Measurements from ENCODE around the gene MUS81. TPM values are rescaled to one million over a fixed set of nuclear protein-coding genes. Genes with fewer than 3 reads are reported as not detected.
"Not testable (repeated sequence)": the region's sequence is repeated elsewhere in the genome, so short reads cannot be mapped to it uniquely, and the experiment has no call there.

MUS81 gene
- total RNA-seq, 1 donor from 2014 or later = 58.4 TPM

DNA sequence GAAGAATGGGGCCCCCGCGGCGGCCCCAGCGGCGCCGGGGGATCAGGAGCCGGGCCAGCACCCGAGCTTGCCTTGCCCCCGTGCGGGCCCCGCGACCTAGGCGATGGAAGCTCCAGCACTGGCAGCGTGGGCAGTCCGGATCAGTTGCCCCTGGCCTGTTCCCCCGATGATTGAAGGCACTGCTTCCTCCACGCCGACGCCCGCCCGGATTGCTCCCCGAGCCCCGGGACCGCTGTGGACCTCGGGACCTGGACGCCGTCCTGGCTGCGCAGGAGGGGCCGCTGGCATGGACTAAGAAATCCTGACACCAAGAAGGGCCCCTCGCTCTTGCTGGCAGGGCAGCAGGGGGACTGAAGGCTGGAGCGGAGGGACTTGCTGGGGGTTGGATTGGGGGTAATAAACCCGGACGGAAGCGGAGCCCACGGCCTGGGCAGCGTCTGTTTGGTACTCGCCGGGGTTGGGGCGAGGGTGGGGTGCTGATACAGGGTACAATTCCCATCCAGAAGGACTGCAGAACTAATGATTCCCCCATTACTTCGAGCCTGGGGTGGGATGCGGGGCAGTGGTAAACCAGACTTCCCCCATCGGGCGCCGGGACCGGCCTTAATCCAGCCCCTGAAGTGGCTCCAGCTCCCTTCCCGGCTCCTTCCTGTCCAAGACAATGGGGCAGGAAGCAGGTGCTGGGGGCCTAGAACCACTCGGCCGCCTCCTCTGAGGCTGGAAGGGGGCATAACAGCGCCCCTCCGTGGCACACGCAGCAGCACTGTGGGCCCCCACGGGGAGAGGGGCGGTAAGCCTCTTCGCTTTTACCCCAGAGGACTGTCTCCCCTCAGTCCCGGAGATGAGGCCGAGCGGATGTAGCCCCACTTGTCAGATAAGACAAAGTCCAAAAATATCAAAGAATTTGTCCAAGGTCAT lies 31.2 kb downstream of the MUS81 start:
- TF ChIP-seq CTCF (IDR thresholded peaks at IDR 0.05; ENCODE audit: insufficient read depth, low read length, severe bottlenecking) = peak; percentile 24
- no peak for DNase-seq (ENCODE audit: low read depth)
- peak overlapping the region; percentile 53 for H3K4me3 ChIP-seq (ENCODE audit: low read depth, low read length)
- peaks cover 14% of the 10 kb centered on the region for H3K36me3 ChIP-seq (ENCODE audit: control insufficient read depth, insufficient read depth, low read length)
- no peak for FAIRE-seq
- H3K27me3 ChIP-seq (ENCODE audit: control insufficient read depth, insufficient read depth, low read length) = no peaks in the 10 kb centered on the region

GRCh38 chr11:65892137-65892540 lies 31.9 kb downstream of the MUS81 start:
- FAIRE-seq; H3K27me3 ChIP-seq (ENCODE audit: control insufficient read depth, insufficient read depth, low read length); DNase-seq (ENCODE audit: low read depth): not testable (repeated sequence)
- peaks cover 17% of the 10 kb centered on the region for H3K36me3 ChIP-seq (ENCODE audit: control insufficient read depth, insufficient read depth, low read length)
- peak overlapping the region; percentile 53 for H3K4me3 ChIP-seq (ENCODE audit: low read depth, low read length)

DNA sequence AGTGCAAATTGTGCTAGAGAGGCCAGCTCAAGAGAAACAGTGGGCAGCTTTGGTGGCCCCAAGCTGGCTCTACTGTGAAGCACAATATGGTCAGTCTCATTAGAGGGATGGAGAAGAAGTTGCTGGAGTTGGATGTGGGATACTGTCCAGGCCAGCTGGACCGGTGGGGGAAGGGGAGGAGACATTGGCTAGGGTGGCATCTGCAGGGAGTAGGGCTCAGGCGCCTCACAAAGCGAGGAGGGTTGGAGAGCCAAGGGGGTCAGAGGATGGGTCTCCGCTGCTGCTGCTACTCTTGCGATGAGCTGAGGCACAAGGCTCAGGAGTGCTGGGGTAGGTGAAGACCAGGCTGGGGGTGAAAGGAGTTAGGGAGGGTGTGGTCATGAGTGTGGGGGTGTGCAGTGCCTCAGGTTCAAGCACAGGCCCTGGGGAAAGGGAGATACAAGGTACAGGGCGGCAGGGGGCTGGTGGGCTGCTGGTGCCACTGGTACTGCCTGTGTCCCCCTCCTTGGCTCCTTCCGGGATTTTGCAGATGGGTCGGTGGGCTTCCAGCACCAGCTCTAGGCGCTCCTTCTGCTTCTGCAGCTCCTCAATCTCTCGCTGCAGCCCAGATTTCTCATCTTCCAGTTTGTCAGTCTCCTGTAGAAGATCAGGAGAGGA lies 32.6 kb downstream of the MUS81 start:
- DNase-seq (ENCODE audit: low read depth) (no peak), FAIRE-seq (no peak)
- no peaks in the 10 kb centered on the region for H3K27me3 ChIP-seq (ENCODE audit: control insufficient read depth, insufficient read depth, low read length)
- H3K36me3 ChIP-seq (ENCODE audit: control insufficient read depth, insufficient read depth, low read length) = peaks cover 15% of the 10 kb centered on the region
- no peak overlapping the region for H3K4me3 ChIP-seq (ENCODE audit: low read depth, low read length)
- no peak for TF ChIP-seq CTCF (IDR thresholded peaks at IDR 0.05; ENCODE audit: insufficient read depth, low read length, severe bottlenecking)

- TF ChIP-seq CTCF (IDR thresholded peaks at IDR 0.05; ENCODE audit: insufficient read depth, low read length, severe bottlenecking) = no peak
- FAIRE-seq (no peak), DNase-seq (ENCODE audit: low read depth) (no peak)
- no peaks in the 10 kb centered on the region for H3K27me3 ChIP-seq (ENCODE audit: control insufficient read depth, insufficient read depth, low read length)
- no peak overlapping the region for H3K4me3 ChIP-seq (ENCODE audit: low read depth, low read length)
- H3K36me3 ChIP-seq (ENCODE audit: control insufficient read depth, insufficient read depth, low read length) = peaks cover 15% of the 10 kb centered on the region
Measured at GRCh38 chr11:65894034-65894591, 33.9 kb downstream of the MUS81 start.

GRCh38 chr11:65895482-65895981 lies 35.3 kb downstream of the MUS81 start:
- no peaks in the 10 kb centered on the region for H3K27me3 ChIP-seq (ENCODE audit: control insufficient read depth, insufficient read depth, low read length)
- FAIRE-seq (no peak), DNase-seq (ENCODE audit: low read depth) (no peak)
- peaks cover 15% of the 10 kb centered on the region for H3K36me3 ChIP-seq (ENCODE audit: control insufficient read depth, insufficient read depth, low read length)
- H3K4me3 ChIP-seq (ENCODE audit: low read depth, low read length) = no peak overlapping the region
- TF ChIP-seq CTCF (IDR thresholded peaks at IDR 0.05; ENCODE audit: insufficient read depth, low read length, severe bottlenecking) = no peak

Measured in bronchial epithelial cell (primary cell).